ENCODE results near the gene PPARD. TPM values are rescaled to one million over a fixed set of nuclear protein-coding genes. Genes with fewer than 3 reads are reported as not detected.

The PPARD gene
- total and polyA plus RNA-seq, 2 of the 13 experiments (the other 11 are each of a cell fraction or from before 2014, with no cell fraction given) = 6.1 to 13.3 TPM

GRCh38 chr6:35371494-35372262 is 29.3 kb downstream of the PPARD start (continued):
- peak in 1 of 2 experiments; percentile 21; a peak in 1 of 4 replicates for TF ChIP-seq HMGXB4 (CRISPR knock-in tag; IDR thresholded peaks at IDR 0.05; ENCODE audit: borderline replicate concordance in 1 of 2, low read depth in 1 of 2)
- peak; percentile 23 for TF ChIP-seq STAG1 (CRISPR knock-in tag; IDR thresholded peaks at IDR 0.05)
- TF ChIP-seq EED (CRISPR knock-in tag; IDR thresholded peaks at IDR 0.05) = no peak
- TF ChIP-seq RFX1 (IDR thresholded peaks at IDR 0.05) = no peak
- no peak for TF ChIP-seq MED8 (CRISPR knock-in tag; IDR thresholded peaks at IDR 0.05; ENCODE audit: insufficient replicate concordance)
- peak; percentile 80 for TF ChIP-seq MED1 (CRISPR knock-in tag; IDR thresholded peaks at IDR 0.05)

- ChIA-PET POLR2A (interaction anchor here (2.5 to 3.4 kb wide), 3 partner anchors 12 to 43 kb away, joined by 13 to 18 read pairs (median 17); partner anchors contain the start of gene PPARD), CTCF (ENCODE audit: low intra/inter-chr PET ratio, low total read pairs) (no interaction called here)
- H3K36me3 ChIP-seq (replicated peaks in 1 of 2; ENCODE audit: control insufficient read depth in 1 of 2, insufficient read depth in 2 of 2, low read length in 2 of 2) = no peaks in the 10 kb centered on the region
- FAIRE-seq = no peak
- H3K4me3 ChIP-seq (replicated peaks in 1 of 3; ENCODE audit: insufficient read depth in 1 of 3, low read depth in 2 of 3, low read length in 3 of 3) = no peak overlapping the region
- no peak overlapping the region for H3K9ac ChIP-seq (ENCODE audit: insufficient read depth, low read depth, low read length)
- no peak overlapping the region for H3K4me2 ChIP-seq (ENCODE audit: low read depth, low read length)
- ATAC-seq = no peak
- peak overlapping the region; percentile 84 for H3K27ac ChIP-seq (ENCODE audit: extremely low read length, insufficient read depth, low read length)
- in situ Hi-C loops (cut with HindIII; ENCODE audit: extremely low pct_ligation_motif_present, low pct_unique_long_range_greater_than_20kb) (no loop called here), intact Hi-C loops (cut with micrococcal nuclease; ENCODE audit: unreplicated experiment) (no loop called here)
- no peaks in the 10 kb centered on the region for H3K27me3 ChIP-seq (ENCODE audit: control insufficient read depth in 1 of 2, insufficient read depth in 2 of 2, low read length in 2 of 2)
- TF ChIP-seq CHD4 (IDR thresholded peaks at IDR 0.05; ENCODE audit: borderline replicate concordance, low read length) (peak; percentile 25; the same call in 1 of the 2 replicates), ADNP (CRISPR knock-in tag; IDR thresholded peaks at IDR 0.05) (0 out of 2 replicates have a peak, but pooled peaks have one; percentile 49), PBX2 (CRISPR knock-in tag; IDR thresholded peaks at IDR 0.05) (no peak), TFDP2 (CRISPR knock-in tag; IDR thresholded peaks at IDR 0.05) (no peak), MBNL3 (CRISPR knock-in tag; conservative IDR thresholded peaks at IDR 0.05) (no peak), TSC22D2 (CRISPR knock-in tag; IDR thresholded peaks at IDR 0.05; ENCODE audit: borderline replicate concordance) (no peak), PLSCR1 (CRISPR knock-in tag; IDR thresholded peaks at IDR 0.05; ENCODE audit: borderline replicate concordance) (0 out of 2 replicates have a peak, but pooled peaks have one; percentile 42), MED1 (CRISPR knock-in tag; IDR thresholded peaks at IDR 0.05) (no peak), ZNF629 (CRISPR knock-in tag; conservative IDR thresholded peaks at IDR 0.05) (peak; percentile 94), ZMYM3 (CRISPR knock-in tag; IDR thresholded peaks at IDR 0.05) (peak; percentile 60; the same call in 1 of the 2 replicates), KDM1A (CRISPR knock-in tag; IDR thresholded peaks at IDR 0.05) (0 out of 2 replicates have a peak, but pooled peaks have one; percentile 25)
- peaks cover 79% of the 10 kb centered on the region for H3K4me1 ChIP-seq (ENCODE audit: insufficient read depth, low read length)
- no peak overlapping the region for H2AFZ ChIP-seq (ENCODE audit: low read length)
- H4K20me1 ChIP-seq (ENCODE audit: insufficient read depth, low read length) = no peaks in the 10 kb centered on the region
- no peak for DNase-seq (ENCODE audit: low spot score)
- no peaks in the 10 kb centered on the region for H3K9me3 ChIP-seq (ENCODE audit: low read length)
- BruUV-seq (replicated peaks) = no TSS peak
- peaks cover 12% of the 10 kb centered on the region for H3K79me2 ChIP-seq (ENCODE audit: insufficient read depth, low read length)
These were observed 30.3 kb downstream of the PPARD start for GRCh38 chr6:35372633-35373032.

All from HepG2 (cell line).